ENCODE results near the gene PITPNB.

Gene PITPNB

DNA sequence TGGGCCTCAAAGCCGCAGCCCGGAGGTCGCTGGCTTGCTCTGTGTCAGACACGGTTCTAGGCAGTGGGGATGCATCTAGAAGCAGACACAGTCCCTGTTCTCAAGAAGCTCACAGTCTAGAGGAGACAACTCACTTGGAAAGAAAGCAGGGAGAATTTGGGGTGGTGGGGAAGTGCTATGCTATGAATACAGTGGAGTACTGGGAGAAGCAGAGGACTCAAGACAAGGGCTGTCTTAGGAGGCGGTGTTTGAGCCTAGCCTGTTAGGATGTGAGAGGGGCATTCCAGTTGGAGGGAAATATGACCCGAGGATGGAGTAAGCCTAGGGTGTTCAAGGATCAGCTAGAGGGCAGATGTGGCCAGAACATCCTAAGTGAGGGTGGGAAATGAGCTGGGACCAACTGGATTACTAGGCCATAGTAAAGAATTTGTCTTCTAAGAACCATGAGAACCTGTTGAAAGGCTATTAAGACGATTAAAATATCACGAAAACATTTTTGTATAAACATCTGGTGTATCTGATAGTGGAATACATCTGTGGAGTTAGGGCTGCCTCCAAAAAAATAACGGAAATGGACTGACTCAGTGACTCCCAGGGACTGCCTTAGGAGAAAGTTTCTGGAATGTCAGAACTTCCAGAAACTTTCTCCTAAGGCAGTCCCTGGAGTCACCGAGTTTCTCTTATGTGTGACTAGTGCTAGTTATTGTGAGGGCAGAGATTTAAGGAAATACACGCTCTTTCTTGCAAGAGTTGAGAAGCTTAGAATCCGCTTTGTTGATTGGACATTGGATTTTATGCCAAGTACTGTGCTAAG is 1.1 kb upstream of the PITPNB start:
- no peak for DNase-seq (ENCODE audit: low spot score)

DNA sequence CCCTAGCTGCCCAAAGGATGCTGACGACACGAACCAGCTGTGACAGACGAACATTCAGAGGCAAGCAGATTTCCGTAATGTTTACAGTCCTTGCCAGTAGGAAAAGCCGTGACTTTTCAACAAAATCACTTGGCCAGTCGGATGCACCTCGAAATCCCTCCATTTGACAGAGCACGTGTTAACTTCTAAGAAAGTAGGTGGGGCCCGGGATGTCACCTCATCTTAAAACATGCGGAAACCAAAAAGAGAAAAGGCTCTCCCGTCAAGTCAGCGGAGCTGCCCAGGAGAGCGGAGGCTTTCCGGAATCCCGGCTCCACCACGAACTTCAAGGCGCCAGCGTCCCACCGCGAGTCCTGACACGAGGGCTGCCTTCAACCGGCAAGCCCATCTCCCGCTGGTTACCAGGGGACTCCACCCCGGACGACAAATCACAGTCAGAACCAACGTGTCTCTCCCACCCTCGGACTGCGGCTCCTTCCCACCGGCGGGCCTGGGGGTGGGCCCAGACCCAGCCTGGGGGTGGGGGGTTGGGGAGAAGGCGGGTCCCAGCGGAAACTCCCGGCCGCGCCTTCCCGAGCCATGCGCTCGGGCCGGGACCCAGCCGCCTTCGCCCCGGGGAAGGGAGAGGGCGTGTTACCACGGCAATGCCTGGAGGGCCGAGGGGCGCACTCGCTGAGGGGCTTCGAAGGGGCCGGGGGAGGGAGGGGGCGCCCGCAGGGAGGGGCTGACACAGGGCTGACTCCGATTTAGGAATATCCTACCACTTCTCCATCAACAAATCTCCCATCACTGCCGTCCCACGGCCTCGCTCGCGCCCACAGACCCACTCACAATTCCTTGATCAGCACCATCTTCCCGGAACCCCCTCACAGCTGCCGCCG is 475 bp downstream of the PITPNB start:
- peak; percentile 39 for DNase-seq (ENCODE audit: low spot score)

DNA sequence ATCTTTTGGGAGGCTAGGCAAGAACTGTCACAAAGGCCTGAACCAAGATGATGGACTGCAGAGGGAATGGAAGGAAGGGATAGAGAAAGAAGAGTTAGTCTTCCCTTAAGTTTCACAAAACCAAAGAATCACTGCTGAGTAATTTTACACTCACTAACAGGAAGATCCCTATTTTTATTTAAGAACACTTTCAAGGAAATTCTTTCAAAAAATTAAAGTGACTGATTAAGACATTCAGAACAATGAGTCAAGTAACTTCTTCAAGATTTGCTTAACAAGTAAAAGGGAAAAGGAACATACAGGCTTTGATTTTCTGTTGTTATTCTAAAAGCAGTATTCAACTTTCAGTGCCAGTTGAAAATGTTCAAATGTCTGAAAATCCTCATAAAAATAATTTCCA is 3.1 kb downstream of the PITPNB start:
- no peak for DNase-seq (ENCODE audit: low spot score)

DNA sequence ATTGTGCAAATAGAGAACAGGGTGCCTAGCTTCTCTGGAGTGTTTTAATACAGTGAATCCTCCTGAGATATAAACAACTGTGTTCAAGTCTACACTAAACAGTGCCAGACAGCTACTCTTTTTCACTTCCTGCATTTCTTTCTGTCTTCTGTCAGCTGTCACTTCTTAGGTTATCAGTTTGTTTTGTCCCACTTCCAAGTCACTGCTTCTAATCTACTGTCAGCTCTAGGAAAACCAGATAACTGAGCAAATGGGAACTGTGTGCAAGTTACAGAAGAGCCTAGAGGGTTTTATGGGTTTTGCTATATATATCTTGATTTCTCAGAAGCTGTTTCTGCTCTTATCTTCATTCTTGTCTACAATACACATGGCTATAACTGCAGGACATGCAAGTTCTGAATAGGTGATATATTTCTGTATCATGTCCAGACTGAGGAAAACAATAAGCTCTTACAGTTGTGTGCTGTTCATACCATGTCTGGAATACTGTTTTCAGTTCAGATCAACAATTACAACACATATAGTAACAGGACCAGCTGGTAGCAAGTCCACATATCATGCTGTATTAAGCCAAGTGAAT is 5.8 kb downstream of the PITPNB start:
- no peak for DNase-seq (ENCODE audit: low spot score)

DNA sequence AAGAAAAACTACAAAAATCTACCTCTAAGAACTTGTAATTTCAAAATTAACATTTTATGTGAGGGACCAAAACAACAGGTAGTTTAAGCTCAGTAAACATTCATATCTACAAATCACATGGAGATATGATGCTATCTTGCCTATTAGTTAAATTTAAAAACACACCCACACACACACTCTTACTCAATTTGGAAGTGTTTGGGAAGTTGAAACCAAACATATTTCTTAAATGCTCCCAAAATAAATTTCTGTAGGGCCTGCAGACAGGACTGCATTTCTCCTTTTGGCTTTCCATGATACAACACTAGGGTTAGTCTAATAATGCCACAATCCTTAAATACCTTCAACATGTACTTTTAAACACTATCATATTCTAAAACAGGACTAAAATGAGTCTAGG is 7.0 kb downstream of the PITPNB start:
- DNase-seq (ENCODE audit: low spot score): no peak

DNA sequence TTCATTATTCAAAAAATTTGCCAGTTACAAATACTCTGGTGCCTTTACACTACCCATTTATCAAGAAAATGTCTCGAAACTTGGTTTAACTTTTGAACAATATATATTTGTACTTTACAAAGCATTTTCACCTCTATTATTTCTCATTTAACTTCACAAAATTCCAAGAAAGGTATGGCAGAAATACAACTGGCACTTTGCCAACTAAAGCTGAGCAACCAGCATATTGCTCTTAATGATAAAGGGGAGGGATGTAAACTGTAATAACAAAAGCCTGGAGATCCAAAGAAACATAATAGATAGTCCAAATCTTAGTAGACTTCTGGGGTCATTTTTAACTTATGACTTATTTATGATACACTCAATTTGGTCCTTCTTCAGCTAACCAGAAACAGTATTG is 7.7 kb downstream of the PITPNB start:
- DNase-seq (ENCODE audit: low spot score): peak; percentile 11

DNA sequence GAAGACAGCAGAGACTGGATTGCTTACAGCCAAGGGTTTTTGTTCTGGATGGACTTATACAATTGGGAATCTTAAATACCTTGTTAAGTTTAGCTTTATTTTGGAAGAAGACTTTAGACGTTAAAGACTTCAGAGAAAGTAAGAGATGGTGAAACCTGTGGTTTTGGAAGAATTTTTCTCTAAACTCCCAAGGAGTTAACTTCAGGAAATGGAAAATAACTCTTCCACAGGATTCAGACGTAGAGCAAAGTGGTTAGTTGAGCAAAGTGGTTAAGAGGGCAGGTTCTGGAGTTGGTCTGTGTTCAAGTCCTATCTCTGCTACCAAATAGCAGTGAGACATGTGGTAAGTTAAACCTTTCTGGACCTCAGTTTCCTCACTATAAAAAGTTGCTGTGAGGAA is 12.8 kb downstream of the PITPNB start:
- no peak for DNase-seq (ENCODE audit: low spot score)

DNA sequence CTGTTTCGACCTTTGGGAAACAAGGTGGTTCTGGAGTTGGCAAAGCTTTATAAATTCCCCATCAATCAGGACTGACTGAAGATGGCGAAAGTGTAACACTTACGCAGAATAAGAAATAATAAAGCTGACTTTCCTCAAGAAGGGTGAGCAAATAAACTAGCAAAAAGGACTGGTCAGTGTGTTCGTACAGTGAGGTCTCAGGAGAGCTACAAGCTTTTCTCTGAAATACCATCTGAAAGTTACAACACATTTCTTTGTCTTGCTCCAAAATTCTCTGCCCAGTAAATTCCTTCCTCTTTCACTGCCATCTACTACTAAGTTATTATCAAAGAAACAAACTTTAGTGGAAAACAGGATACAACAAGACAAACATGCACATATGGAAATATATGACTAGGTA is 13.4 kb downstream of the PITPNB start:
- DNase-seq (ENCODE audit: low spot score): no peak

DNA sequence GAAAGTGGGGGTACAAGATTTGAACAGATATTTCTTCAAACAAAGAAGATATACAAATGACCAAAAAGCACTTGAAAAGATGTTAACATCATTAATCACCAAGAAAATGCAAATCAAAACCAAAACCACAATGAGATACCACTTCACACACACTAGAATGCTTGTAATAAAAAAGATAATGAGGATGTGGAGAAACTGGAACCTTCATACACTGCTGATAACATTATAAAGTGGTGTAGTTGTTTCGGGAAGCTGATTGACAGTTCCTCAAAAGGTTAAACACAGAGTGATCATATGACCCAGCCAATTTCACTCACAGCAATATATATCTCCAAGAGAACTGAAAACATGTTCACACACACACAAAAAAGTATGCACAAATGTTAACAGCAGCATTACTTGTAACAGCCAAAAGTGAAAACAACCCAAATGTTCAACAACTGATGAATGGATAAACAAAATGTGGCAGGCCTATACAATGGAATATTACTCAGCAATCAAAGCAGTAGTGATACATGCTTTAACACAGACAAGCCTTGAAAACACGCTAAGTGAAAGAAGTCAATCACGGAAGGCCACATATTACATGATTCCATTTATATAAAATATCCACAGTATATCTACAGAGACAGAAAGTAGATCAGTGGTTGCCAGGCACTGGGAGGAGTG is 15.1 kb downstream of the PITPNB start:
- peak; percentile 12 for DNase-seq (ENCODE audit: low spot score)

DNA sequence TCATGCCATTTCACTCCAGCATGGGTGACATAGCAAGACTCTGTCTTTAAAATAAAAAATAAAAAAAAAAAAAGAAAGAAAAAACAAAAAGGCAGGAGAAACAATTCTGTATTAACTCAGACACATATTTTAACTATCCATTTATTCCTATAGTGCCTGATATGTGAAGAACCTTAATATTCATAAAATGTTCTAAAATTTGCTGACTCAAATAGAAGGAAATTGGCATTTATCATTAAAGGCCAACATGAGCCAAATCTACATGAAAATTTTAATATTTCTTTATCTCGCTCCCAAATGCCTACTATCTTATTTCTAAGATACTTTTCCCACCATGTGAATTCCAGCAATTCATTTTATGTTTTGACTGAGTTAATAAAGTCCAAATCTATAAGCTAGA is 18.9 kb downstream of the PITPNB start:
- no peak for DNase-seq (ENCODE audit: low spot score)

DNA sequence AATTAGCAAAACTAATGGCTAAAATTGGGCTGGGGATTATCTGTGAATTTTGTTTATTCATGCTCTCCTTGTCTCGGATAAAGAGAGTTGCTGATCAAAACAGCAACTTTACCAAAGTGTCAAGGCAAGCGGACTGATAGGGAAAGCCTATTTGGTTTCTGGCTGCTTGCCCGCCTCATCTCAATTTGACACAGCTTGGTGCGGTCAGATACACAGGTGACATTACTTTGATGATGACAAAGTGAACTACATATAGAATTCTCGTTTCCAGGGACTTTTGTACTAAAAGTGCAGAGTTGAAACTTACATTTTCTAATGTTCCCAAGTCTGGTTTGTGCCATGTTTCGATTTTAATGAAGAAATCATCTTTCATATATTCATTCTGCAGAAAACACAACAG is 22.8 kb downstream of the PITPNB start:
- no peak for DNase-seq (ENCODE audit: low spot score)

DNA sequence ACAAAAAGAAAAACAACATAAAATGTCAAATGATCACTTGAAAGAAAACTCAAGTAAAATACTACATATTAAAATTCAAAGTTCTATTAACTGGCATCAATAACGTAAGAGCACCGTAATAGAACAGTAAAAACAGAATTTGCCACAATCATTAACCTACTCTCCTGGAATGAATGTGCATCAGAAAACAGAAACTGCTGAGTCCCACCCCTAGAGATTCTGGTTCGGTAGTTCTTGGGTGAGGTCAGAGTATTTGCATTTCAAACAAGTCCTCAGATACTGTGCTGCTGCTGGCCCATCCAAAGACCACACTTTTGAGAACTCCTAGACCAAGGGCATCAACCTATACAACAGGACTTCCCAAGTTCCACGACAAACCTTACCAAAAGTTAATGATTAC is 23.5 kb downstream of the PITPNB start:
- no peak for DNase-seq (ENCODE audit: low spot score)

DNA sequence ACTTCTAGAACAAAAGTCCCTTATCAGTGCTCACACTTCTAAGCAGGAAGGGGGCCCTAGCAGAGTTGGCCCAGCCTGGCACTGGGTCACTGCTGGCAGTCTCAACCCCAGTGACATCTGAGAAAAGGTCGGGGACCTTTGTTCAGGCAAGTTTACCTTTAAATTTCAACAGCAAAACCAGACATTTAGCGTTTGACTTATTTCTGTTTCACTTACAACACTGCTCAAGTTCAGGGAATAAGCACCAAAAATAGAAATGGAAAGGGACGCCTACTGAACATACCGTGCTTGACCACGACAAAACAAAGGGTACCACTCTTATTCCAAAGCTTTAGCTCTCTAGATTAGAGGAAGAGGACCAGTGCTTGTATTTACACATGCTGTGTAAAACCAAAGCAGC is 26.2 kb downstream of the PITPNB start:
- no peak for DNase-seq (ENCODE audit: low spot score)

DNA sequence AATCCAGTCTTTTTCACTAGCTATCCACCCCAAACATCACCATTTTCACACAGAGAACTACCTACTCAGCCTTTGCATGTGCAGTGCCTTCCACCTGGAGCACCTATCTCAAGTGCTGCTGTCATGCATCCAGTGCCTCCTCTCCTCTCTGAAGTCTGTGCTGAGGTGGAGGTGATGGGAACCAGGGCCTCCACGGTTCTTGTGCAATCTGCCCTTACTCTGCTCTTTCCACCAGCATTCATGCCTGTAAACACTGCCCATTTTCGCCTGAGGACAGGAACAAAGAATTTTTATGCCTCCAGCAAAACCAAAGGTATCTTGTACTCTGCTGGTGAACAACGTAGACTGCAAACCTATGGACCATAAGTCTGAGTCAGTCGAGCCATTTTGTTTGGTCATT is 27.0 kb downstream of the PITPNB start:
- DNase-seq (ENCODE audit: low spot score): no peak

DNA sequence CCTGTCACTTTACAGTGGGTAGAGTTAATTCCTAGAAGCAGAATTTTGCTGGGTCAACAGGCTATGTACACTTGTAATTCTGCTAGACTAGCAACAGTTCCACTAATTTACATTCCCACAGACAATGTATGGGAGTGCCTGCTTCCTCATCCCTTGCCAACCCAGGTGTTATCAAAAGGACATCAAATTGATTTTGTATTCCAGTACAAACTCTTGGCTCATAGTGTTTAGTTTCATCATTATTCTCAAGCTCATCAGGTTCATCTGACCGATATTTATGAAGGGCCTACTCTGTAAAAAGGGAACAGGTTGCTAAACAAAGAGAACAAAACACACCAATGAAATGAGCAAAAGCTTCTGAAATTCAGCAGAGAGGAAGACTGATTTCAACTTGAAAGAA is 30.7 kb downstream of the PITPNB start:
- DNase-seq (ENCODE audit: low spot score): no peak

DNA sequence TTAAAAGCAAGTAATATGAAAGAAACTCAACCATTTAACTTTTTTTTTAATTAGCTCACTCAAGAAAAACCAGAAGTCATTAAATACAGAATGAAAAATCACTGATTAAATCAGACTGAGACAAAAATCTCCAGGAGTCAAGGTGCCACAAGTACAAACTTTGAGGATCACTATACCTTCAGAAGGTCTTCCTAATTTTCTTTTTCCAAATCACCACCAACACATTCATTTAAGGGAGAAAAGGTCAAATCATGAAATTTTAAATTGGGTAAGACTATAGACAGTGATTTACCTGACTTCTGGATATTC is 32.3 kb downstream of the PITPNB start:
- DNase-seq (ENCODE audit: low spot score): no peak

DNA sequence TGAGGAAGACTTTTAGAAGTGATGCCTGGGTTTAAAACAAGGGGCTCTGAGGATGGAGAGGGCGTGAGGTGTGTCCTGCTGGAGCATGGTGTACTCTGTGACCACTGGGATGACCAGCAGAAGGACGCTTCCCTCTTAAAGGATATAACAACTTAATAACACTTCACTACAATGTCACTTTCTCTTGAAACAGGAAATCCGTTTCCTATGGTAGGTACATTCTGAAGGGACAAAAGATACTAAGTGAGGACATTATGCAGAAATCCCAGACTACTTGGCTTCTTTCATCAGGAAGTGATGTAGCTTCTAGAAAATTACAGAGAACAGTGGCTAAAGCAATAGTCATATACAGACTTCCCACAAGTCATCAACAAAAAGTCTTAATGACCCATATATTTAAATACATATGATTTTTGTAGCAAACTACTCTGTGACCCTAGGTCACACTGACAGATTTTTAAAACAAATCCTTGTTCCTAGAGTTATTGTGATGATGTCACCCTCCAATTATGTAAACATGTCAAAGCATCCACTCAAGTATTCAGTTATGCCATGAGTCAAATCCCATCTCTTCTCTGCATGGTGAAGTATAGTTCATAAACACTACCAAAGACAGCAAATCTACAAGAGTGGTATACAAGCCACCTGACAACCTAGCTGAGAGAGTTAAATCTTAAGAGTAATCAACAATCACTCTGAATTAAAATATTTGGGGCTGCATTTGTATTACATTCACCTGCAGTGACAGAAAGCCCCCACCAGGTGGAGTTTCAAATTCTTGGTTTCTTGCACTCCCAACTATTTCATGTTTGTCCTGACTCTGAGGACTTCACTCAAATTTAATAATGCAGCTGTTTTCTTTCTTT is 32.8 kb downstream of the PITPNB start:
- DNase-seq (ENCODE audit: low spot score): peak; percentile 54

DNA sequence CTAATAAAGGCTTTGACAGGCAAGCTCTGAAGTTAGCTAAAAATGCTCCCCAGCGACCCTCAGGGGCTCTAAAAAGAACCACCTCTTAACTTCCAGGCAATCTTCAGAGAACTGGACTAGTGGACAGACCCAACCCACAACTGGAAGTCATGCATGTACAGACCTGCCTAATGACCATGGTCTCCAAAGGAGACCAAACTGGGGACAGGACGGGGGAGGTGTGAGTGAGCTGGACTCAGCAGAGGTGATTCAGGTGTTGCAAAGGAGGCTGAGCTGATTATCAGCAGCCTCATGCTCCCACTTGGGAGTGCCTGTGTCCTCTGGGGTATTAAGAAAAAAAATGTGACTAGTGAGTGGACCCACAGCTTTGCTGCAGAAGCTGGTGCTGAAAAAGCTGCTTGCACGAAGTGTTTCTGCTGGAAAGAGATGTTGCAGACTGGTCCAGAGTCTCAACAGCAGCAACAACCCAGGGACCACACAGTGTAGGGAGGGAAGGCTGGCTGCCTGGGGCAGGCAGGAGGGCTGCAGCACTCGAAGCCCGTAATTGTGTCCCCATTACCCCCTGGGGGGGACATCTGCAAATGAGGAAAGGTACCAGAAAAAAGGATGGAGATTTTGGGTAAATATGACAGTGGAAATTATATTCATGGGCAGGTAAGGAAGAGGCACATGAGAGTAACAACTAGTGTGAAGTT is 35.3 kb downstream of the PITPNB start:
- no peak for DNase-seq (ENCODE audit: low spot score)

DNA sequence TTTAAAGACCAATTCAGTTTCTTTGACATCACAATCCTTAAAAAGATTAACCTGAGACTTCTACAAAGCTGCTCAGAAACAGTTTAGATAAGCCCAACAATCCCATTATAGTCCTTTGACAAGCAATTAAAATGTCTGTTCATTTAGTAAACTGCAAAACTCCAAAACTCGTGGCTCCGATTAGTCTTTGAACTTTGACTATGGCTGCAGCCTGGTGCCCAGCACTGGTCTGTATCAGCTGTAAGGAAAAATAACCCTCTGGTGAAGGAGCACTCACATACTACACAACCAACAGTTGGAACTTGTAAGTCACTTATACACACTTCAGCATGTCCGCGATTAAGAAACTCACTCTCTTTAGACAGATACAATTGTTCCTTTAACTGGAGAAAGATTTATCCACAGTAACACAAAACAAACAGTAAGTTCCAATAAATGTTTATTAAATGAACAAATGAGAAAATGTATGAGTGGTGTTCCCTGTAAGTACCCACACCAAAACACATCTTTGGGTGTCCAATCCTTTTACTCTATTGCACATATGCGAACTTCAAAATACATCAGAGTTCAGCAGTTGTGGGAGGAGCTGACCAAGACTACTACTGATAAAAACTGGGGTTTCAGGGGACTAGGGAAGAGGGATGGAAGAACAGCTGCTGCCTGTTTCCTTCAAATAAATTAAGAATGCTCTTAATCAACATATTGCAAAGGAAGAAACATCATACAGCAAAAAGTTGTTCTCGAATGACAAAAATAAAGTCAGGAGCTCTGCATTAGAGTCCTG is 36.4 kb downstream of the PITPNB start:
- no peak for DNase-seq (ENCODE audit: low spot score)

DNA sequence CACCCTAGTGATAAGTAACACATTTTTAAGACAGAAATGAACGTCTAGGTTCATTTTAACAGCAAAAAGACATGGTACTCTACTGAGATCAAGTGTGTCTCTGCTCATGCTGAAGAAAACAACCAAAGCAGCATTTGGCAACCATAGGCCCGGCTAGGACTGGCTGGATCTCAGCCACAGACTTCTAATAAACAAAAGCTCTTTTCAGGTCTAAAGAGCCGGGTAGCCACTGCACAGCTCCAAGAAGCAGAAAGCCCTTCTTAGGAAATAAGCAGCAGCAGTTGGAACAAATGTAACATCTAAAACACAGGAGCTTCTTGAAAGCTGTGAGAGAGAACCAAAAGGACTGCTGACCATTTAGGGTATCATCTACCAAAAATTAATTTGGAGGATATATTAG is 37.6 kb downstream of the PITPNB start:
- DNase-seq (ENCODE audit: low spot score): no peak

Data from CD4-positive, alpha-beta T cell treated with Interleukin-15 for 4 hours (primary cell).